Measurements from ENCODE around the gene DEGS2.
"Not testable (repeated sequence)": the region's sequence is repeated elsewhere in the genome, so short reads cannot be mapped to it uniquely, and the experiment has no call there.

Gene DEGS2

DNA sequence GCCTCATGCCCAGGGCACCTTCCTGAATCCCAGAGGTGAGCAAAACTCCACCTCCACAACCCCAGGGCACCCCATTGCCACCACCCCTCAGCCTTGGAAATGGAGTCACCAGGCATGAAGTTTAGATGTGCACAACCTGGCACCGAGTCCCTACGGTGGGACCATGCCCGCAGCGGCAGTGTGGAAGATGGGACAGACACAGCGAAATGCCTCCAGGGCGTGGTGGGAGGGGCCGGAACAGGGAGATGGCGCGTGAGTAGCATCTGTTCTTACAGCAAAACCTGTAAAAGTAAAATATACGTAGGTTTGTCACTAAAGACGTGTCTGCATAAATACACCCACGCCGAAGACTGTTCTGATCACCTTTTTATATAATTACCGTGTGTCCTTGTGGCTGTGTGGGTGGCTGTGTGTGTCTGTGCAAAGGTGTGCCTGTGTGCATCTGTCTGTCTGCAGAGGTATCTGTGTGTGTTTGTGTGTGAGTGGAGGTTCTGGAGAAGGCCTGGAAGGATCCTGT is 17.4 kb upstream of the DEGS2 start:
- DNase-seq, result no peak

DNA sequence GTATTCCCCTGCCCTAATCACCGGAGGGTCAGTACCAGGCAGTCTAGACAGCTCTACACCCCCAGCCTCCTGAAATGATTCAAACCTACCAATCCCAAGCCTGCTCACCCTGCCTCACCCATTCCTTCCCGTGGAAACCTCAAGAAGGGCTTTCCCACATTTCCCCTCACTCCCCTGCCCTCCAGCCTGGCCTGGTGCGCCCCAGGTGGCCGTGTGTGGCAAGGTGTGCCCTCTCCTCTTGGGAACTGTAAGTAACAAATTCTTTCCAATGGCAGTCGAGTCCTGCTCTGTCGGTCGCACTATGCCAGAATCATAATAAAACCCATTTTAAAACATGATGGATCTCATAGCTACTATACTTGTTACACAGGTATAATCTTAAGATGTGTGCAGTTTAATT is 13.9 kb upstream of the DEGS2 start:
- DNase-seq, result no peak

GRCh38 chr14:100172811-100173210 is 13.4 kb upstream of the DEGS2 start:
- DNase-seq, result no peak

DNA sequence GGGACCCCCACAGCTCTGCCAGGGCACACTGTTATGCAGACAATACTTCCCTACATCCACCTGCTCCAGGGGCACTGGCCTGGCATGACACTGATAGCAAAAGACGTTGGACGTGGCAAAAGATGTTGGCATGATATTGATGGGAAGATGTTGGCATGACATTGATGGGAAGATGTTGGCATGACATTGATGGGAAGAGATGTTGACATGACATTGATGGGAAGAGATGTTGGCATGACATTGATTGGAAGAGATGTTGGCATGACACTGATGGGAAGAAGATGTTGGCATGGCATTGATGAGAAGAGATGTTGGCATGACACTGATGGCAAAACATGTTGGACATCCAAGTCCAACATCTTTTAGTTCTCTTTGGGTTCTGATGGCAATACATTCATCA is 11.4 kb upstream of the DEGS2 start:
- DNase-seq, result no peak

DNA sequence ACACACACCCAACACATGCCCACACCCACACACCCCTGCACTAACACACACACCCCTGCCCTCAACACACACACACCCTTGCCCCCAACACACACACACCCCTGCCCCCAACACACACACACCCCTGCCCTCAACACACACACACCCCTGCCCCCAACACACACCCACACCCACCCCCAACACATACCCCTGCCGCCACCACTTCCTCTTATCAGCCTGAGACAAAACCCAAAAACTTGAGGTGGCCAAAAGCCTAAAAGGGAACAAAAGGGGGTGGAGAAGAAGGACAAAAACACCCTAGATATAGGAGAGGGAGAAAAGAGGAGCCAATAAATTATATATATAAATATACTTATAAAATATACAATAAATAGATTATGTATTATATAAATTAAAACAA is 9.1 kb upstream of the DEGS2 start:
- DNase-seq, result peak; percentile 84

GRCh38 chr14:100165831-100166440 is 6.5 kb upstream of the DEGS2 start:
- no peak for DNase-seq

DNA sequence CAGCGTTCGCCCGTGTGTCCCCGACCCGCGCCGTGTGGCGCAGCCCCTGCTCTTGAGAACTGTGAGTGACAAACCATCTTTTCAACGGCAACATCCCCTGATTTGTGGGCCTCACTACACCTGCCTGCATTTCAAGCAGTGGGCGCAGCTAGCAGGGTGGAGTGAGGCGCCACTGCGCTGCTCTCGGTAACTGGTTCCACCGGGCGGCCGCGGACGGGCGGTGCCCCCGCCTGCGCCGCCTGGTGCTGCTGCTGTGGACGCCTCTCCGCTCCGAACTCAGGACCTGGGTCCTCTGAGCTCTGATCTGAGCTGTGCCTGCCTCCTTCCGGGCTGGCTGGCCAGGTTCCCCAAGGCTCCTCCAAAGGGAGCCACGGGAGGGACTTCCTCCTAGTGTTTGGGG is 5.9 kb upstream of the DEGS2 start:
- peak; percentile 34 for DNase-seq

DNA sequence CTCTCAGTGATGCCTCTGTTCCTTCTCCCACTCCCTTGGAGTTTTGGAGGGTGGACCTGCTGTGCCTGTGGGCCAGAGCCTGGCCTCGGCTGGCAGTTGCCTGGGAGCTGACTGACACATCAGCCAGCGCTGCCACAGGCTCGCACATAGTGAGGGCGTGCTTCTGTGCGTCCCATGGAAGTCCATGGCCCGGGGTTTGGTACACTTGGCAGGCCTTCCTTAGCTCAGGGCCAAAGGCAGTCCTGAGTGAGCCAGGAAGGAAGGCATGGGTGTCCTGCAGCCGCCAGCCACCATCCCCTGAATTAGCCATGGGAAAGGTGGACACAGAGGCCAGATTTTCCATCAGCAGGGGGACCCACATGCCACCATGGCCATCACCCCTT is 1.1 kb upstream of the DEGS2 start:
- no peak for DNase-seq

GRCh38 chr14:100159865-100160533 is 554 bp upstream of the DEGS2 start:
- DNase-seq, result peak; percentile 48

- no peak for DNase-seq
These were observed 815 bp downstream of the DEGS2 start for GRCh38 chr14:100158566-100159093.

DNA sequence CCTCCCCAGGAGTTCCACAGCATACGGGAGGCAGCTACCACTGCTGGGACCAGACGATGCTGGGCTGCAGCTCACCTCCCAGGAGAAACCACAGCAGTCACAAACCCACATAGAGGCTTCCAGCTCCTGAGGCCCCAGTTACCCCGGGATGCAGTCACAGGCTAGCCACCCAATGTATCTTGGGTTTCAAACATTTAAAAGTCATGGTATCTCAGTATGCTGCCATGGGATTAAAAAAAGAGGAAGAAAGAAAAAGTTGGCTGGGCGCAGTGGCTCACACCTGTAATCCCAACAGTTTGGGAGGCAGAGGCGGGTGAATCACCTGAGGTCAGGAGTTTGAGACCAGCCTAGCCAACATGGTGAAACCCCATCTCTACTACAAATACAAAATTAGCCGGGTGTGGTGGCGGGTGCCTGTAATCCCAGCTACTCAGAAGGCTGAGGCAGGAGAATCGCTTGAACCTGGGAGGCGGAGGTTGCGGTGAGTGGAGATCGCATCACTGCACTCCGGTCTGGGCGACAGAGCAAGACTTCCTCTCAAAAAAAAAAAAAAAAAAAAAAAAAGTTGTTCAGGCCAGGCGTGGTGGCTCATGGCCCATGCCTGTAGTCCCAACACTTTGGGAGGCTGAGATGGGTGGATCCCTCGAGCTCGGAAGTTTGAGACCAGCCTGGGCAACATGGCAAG is 1.8 kb downstream of the DEGS2 start:
- not testable (repeated sequence) for DNase-seq

- no peak for DNase-seq
These were observed 2.7 kb downstream of the DEGS2 start for GRCh38 chr14:100156776-100157175.

DNA sequence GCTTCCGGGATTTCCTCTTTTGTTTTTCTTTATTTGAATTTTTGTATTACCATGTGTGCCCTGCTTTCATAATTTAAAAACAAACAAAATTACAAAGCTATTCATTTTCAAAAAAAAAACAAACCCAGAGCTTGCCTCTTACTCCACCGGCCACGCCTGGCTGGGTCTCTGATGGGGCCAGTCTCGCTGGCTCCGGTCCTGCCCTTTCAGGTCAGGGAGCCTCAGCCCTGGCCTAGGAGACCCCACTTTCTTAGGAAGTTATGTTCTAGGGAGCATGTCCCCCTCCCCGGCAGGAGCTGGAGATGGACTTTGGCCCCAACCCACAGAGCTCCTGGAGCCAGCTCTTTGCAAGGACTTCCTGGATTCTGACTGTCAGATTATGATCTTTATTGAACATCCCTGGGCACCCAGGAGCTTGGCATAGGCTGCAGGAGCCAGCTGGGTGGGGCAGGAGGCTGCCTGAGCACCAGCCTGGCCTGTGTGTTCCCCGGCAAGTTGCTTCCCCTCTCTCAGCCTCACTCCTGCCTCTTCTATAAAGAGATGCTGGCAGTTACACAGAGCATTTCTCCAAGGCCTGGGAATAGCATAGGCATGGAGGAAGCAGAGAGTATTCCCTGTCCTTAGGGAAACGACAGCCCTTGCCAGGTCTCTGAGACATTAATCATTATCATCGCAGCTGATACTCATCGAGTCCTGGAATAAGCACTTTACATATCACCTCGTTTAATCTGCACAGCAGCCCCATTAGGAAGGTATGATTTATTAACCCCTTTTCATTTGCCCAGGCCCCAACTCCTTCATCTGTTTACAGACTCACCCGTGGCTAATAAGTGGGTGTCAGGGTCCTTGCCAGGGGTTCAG is 3.5 kb downstream of the DEGS2 start:
- DNase-seq, result no peak

- peak; percentile 65 for DNase-seq
These were observed 4.3 kb downstream of the DEGS2 start for GRCh38 chr14:100155049-100155621.

DNA sequence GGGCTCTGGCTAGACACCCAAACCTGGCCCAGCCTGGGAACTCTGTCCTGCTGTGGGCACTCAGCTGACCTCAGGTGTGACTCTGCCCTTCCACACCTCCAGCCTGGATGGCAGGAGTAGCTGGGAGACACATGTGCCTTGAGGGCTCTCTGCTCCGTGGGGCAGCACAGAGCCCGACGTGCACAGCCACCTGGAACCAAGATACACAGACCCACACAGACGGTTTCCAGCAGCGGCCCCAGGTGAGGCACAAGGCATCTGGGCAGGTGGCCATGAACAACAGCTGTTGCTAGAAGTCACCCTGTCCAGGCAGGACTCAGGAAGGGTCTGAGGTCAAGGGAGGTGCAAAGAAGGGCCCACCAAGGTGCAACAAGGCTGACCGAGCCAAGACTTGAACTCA is 5.9 kb downstream of the DEGS2 start:
- no peak for DNase-seq

GRCh38 chr14:100152091-100152490 is 7.4 kb downstream of the DEGS2 start:
- no peak for DNase-seq

- DNase-seq, result no peak
These were observed 8.4 kb downstream of the DEGS2 start for GRCh38 chr14:100150932-100151587.

GRCh38 chr14:100149851-100150611 is 9.4 kb downstream of the DEGS2 start:
- no peak for DNase-seq

GRCh38 chr14:100148837-100149731 is 10.4 kb downstream of the DEGS2 start:
- DNase-seq, result no peak
